T1000 (cell line): ENCODE measurements around the gene UBALD1.
A peak's percentile ranks its signal among the peaks of the same experiment; 100 is the strongest.

Experiments
- DNase-seq: peaks from one replicate; lab custom pipeline; 2025; ENCODE audit warnings: mixed read lengths; lab: John Stamatoyannopoulos, UW

The UBALD1 gene

DNA sequence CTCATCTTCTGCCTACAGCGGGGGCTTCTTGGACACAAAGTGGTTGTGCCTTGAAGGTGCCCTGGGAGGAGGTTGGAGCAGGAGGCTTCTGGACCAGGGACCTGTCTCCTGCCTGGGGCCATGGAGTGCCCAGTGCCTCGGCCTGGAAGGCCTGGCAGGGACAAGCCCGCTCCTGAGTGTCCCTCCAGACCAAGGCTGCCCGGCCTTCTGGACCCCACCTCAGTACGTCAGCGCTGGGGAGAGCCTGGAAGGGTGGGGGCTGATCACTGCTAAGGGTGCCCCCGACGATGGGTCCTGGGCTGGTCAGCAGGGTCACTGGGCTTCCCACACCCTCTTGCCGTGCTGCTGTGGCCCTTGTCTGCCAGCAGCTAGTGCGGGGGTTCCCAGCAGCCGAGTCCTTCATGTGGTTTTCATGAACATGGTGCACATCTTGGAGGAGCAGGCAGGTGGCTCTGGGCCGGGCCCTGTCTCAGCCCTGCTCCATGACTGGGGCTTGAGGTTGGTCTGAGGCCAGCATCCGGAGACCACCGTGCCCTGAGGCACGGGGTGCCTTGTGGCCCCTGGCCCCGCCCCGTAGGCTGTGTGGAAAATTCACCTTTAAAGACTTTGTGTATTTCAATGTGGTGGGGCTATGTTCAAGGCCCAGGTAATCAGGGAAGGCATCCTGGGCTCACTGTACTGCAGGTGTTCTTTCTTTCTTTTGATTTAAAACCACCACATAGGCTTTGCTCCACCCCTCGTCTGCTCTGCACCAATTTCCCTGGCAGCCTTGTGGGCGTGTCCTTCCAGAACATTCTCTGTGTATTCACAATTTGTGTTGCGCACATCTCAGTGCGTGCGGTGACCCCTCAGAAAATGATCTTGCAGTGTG lies 32.3 kb upstream of the UBALD1 start:
- no peak for DNase-seq

DNA sequence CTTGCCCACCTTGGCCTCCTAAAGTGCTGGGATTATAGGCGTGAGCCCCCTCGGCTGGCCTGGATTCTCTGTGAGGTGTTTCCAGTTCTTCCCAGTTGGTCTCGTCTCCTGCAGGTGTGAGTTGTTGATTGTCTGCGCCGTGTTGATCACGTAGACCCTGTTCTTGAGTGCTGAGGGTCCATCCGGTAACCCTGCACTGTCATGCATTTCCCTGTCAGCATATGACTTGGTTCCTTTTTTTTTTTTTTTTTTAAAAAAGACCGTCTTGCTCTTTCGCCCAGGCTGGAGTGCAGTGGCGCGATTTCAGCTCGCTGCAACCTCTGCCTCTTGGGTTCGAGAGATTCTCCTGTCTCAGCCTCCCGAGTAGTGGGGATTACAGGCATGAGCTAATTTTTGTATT lies 27.2 kb upstream of the UBALD1 start:
- DNase-seq: no peak

DNA sequence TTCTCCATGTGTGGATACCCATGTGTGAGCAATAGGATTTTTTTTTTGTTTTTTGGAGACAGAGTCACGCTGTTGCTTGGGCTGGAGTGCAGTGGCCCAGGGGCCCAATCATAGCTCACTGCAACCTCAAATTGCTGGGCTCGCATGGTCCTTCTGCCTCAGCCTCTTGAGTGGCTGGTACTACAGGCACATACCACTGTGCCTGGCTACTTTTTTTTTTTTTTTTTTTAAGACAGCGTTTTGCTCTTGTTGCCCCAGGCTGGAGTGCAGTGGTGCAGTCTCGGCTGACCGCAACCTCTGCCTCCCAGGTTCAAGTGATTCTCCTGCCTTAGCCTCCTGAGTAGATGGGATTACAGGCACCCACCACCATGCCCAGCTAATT lies 26.6 kb upstream of the UBALD1 start:
- no peak for DNase-seq

DNA sequence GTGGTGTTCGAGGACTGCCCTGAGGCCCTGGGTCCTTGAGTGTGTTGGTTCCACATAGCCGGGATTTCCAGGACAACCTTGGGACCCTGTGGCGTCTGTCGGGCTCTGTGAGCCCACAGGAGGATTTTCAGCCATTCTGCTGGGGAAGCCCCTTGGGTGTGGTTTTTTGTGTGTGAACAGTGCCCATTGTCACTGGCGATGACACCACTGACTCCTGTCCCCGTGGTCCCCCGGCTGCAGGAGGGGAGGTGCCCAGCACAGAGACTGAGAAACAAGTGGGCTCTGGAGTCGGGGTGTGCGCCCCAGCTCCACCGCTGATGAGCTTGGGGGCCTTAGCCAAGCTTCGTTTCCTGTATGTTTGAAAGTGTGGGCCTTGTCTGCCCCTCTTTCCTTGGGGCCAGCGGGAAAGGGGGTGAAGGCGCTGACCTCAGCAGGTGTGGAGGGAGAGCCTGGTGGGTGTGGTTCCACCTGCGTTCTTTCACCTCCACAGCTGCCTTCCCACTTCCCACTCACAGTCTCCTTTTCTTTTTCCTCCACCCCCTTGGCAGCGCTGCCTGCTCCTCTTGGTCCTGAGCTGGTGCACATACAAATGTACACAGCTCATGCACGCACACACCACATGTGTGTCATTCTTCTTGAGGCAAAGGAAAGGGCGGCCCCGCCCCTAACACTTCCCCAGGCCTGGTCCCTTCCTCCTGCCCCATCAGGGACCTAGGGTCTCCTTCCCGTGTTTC lies 26.1 kb upstream of the UBALD1 start:
- DNase-seq: no peak

DNA sequence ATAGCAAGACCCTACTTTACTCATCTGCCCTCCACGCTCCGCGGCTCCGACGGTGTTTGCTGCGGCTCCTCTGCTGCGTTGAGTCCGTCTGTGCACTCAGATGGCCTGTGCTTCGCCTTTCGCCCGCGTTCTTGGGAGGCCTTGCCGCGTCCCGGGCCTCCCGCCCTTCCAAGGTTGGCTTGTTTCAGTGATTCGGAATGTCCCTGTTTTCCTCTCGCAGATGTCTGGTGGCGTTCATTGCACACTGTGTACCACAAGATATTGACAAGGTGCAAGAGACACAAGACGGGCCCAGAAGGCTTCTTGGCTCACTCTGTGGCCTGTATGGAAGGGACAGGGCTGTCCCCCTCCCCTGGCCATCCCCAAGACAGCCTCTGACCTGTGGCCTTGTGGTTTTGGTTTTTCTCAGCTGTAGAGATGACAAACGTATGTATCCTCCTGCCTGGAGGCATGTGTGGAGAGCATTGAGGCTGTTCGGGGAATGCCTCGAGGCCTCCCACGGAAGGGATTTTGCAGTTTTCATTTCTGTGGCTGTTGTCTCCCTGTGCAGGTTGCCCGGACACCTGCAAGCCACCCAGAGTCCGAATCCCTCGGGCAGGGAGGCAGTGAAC lies 25.3 kb upstream of the UBALD1 start:
- no peak for DNase-seq

DNA sequence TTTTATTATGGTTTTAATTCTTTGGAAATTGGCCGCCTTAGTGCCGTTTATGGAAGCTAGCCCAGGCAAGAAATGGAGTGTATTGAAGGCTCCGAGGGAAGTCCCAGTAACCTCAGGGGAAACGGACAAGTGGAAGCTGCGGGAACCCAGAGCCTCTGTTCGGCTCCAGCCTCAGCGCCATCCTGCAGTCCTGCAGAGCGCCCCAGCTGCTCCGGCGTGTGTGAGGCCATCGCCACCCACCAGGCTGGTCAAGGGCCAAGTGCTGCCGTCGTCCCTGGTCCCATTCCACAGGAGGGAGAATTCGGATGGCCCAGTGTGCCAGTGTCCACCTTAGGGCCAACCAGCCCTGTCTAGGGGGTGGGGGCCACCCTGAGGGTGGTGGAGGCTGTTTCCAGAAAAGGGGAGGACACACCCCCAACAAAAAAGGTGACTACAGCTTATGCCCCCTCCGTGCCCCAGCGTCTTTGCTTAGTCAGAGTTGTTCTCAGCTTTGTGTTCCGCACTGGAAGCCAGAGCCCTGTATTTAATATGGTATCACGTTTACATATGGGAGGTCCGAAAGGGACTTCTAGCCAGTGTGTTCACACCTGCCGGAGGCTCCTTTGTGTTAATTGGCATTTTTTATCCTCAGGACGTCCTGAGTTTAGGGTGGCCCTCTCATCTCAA lies 22.9 kb upstream of the UBALD1 start:
- DNase-seq: no peak

DNA sequence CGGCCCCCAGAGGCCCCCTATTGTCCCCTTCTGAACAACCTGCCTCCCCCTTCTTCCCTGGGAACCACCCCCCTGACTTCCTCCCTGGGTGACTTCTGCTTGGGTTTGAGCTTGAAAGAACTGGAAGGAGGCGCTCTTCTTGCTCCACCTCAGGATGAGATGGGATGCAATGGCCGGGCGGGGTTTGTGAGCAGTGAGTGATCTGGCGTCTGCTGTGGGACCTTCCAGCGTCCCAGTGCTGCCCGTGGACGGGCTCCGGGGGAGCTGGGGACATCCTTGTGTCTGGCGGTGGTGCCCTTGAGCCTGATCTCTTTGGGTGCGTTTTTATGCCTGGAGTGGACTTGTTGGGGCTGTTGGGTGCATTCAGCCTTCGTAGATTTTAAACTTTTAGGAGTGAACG lies 21.5 kb upstream of the UBALD1 start:
- no peak for DNase-seq

DNA sequence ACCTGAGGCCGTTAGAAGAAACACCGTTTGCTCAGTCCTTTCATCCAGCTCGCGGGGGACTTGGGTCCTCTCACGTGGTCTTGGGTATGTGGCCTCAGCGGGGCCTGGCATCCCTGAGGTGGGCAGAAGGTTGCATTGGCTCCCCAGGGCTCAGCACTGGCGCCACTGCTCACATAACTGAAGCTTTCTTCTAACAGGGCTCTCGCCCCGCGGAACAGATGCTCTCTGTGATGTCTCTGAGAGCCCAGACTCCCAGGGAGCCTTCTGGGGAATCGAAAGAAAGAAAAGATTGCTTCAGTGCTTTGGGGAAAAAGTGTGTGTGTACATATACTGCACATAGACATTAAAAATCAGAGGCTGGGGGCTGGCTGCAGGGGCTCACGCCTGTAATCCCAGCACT lies 20.1 kb upstream of the UBALD1 start:
- no peak for DNase-seq

DNA sequence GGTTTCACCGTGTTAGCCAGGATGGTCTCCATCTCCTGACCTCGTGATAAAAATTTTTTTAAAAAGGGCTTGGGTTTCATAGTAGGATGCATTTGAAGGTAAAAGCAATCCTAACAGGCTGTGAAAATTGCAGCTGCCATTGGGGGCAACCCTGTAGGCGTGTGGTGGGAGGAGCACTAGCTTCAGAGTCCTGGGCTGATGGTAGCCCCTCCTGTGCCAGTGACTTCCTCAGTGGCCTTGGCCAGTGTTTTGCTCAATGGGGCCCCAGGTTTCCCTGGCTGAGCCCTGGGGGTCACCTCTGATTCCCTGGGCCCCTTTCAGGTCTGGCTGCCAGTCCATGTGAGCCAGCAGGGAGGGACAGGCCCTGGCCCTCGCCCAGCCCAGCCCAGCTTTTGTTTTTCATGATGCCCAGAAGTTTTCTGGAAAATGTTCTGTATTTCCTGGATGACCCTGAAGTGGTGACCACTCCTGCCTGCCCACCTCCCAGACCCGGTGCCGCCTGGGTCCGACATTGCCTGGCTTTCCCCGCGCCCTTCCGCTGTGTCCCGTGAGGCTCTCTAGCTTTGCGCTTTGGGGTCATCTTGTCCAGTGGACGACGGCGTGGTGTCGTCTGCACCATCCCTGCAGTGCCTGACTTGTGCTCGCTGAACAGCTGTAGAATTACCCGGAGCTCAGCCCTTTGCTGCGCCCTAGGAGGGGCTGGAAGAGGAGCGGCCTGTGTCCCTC lies 19.4 kb upstream of the UBALD1 start:
- no peak for DNase-seq

DNA sequence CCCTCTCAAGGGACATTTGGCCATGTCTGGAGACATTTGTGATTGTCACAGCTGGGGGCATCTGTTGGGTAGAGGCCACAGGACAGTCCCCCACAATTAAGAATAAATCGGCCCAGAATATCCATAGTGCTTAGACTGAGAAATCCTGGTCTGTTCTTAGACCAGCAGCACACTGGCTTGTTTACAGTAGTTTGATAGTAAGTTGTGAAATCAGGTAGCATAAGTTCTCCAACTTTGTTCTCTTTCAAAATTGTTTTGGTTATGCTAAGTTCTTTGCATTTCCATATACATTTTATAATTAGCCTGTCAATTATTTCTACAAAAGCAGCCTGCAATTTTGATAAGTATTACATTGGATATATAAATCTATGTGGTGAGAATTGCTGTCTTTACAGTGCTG lies 16.8 kb upstream of the UBALD1 start:
- no peak for DNase-seq

DNA sequence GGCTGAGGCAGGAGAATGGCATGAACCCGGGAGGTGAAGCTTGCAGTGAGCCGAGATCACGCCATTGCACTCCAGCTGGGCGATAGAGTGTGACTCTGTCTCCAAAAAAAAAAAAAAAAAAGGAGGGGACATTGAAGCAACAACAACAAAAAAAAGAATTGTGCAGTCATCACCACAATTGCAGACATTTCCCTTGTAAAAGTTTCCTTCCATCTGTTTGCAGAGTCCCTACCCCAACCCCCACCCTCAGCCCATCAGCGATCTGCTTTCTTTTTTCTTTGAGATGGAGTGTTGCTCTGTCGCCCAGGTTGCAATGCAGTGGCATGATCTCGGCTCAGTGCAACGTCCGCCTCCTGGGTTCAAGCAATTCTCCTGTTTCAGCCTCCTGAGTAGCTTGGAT lies 13.6 kb upstream of the UBALD1 start:
- DNase-seq: no peak

DNA sequence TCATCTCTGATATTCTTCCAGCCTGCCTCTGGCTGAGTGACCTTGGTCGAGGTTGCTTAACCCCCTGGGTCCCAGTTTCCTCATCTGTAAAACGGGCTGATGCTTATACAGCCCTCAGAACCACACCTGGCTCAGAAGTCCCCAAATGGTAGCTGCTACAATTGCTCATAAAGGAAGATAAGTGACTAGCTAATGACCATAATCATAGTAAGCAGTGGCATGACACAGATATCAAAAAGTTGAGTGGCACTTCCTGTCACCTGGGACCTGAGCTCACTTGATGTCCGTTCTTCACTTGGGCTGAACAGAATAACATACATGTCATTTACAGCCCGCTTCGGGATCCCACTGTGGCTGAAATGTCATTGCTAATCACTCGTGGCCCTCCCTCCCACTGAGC lies 11.7 kb upstream of the UBALD1 start:
- no peak for DNase-seq

DNA sequence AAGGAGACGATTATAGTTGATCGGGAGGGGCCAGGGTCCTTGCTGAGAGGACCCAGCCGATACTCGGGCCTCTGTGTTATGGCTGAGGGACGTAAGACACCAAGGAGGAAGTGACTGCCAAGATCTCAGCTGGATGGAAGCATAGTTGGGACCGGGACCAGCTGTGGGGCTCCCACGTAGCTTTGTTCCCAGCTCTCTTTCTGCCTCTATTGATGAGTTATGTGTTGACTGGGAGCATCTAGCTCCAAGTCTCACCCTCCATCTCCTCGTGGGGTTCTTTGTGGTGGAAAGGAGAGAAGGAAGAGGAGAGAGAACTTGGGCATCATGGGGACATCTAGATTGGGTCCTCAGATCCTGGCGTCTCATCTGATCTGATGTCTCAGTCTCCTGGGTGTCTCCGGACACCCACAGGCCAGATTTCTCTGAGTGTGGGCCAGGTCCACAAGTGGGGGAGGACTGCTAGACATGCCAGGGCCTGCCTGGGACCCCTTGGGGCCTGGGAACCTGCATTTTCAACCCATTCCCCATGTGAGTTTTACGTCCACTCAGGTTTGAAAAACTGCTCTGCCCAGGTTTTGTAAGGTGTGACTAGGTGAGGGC lies 11.0 kb upstream of the UBALD1 start:
- no peak for DNase-seq

DNA sequence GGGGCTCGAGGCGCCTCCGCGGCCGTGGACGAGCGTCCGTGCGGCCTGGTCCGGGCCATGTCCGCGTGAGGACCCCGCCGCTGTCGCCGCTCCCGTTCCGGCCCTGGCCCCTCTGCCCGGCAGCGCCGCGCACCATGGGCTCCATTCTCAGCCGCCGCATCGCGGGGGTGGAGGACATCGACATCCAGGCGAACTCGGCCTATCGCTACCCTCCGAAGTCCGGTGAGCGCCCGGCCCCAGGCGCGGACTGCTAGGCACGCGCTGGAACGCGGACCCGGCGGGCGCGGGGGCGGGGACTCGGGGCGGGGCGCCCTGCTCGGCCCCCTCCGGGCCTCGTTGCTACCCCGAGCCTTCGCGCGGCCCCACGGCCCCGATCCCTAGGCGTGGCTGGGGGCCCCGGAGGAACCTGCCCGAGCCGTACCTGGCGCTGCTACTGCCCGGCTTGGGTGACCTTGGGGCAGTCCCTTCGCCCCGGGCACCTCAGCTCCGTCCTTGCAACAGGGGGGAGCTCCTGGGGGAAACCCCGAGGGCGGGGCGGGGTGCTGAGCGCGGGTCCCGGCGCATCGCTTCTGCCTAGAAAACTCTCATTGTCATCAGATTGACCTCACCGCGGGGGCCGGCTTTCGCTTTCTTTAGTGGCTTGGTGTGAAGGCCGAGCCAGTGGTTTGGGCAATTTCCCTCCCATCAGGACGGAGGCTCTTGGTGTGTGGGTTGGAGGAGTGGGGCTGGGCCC lies 10.3 kb upstream of the UBALD1 start:
- peak; percentile 43 for DNase-seq

DNA sequence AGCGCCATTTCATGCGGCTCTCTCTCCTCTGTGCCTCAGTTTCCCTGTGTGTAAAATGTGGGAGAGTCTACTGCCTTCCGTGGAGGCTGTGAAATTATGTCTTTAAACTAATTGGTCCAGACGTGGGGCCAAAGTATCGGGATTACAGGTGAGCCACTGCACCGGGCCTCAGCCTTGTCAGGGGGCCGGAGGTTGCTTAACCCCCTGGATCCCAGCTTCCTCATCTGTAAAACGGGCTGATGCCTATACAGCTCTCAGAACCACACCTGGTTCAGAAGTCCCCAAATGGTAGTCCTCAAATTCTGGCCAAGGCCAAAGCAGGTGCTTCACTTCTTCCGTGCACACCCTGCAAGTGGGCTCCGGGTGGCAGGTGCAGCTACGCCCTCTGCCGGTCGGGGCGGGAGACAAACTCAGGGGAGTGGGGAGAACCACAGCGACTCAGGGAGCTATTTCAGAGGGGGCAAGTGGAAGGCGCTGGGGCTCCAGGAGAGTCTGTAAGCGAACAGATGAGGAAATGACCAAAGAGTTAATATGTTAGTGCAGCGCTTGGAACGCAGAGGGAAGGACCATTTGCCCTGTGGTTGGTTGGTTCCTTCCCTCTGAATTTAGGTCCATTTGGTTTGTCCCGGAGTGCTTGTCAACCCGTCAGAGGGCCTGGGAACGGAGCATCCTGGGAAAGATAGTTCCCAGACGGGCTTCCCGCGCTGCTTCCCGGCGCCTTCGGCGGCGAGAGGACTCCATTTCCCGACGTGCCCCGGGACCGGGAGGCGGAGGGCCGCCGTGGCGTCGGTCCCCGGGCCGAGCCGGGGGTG lies 9.5 kb upstream of the UBALD1 start, which contains the start of gene MGRN1:
Gene MGRN1 (plus strand): TSS at position 812 of the 812 bp plus-strand sequence. CDS start 135 bp downstream, outside the sequence.
- DNase-seq: peak; percentile 93

DNA sequence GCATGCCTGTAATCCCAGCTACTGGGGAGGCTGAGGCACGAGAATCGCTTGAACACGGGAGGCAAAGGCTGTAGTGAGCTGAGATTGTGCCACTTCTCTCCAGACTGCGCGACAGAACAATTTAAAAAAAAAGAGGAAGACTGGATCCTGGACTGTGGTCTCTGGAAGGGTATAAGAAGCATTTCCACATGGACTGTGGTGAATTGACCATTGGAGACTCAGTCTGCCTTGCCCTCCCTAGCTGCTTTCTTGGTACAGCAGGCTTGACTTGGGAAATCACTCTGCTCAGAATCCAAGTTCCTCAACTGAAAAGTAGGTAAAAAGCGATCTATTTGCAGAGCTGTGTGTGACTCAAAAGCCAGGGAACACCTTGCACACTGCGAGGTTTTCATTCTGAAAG lies 8.9 kb upstream of the UBALD1 start:
- no peak for DNase-seq

DNA sequence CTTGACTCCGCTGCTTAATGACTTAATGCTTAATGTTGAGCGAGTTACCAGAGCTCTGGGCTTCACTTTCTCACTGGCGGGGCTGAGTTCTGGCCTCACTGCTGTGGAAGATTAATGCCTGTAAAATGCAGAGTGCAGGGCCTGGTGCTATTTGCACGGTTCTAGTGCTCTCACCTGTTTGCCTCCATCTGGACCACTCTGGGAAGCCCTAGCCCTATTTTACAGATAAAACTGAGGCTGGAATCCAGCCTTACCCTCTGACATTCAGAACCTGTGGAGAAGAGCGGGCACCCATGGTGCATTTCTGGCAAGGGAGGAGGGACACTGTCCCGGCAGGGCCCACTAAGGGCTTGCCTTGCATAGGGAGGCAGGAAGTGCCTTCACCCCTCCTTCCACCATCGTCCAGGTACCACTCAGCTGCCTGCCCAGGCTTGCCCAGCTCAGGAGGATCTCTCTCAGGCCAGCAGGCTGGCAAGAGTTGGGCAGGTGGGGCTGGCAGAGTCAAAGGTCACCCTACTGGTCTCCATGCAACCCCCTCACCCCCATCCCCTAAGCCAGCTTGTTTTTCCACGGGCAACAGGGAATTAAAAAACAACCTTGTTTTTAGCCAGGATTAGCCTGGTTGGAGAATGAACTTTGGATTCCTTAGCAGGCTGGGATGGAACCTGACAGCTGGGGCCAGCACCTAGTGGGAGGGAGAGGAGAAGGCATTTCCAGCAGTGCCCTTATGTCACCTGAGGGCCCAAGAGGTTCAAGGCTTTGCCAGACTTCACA lies 4.1 kb upstream of the UBALD1 start:
- no peak for DNase-seq

DNA sequence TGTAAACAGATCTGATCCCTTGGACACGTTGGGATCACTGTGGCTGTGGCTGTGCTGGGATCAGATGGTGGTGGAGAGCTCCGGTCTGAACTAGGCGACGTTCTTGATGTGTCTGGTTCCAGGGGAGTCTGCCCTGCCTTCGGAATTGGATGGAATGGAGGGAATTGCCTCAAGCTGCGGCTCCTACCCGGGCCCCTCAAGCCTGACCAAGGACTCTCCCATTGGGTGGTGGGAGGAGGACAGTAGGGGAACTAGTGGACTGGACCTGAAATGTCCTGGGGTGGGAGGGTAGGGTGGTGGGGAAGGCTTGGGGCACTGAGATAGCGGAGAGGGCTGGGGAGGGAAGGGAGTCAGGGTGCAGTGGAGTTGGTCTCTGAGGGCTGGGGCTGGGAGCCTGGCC lies 3.2 kb upstream of the UBALD1 start:
- no peak for DNase-seq
